ENCODE data around the gene PLIN1. TPM values are rescaled to one million over a fixed set of nuclear protein-coding genes. Genes with fewer than 3 reads are reported as not detected.

The PLIN1 gene
- total and polyA plus RNA-seq, 9 of the 15 experiments (the other 6 are each of a cell fraction or from before 2014, with no cell fraction given), result not detected

DNA sequence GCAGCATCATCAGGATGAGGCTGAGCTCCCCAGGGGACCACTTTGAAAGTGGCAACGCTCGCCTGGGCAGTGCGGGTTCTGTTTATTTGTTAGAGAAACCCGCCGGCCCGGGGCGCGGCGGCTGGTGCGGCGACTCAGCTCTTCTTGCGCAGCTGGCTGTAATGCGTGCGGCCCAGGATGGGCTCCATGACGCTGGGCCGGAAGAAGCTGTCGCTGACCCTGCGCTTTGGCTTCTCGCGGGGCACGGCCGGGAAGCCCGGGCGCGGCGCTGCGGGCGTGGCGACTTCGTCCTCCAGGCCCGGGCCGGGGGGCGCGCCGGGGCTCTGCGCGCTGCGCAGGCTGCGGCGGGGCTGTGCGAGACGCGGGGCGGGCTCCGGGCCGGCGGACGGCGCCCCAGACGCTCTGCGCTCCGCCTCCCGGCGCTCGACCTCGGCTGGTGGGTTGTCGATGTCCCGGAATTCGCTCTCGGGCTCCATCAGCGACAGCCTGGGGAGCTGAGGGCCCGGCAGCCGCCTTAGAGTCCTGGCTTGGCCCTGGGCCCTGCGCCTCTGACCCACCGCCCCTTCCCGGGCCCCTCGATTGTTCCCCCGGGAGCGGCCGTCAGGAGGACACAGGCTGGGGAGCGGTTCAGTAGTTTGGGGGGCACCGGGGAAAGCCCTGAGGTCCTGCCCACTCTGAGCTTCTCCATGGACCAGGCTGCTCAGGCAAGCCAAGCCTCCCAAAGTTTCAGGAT lies 13.6 kb downstream of the PLIN1 start (continued):
- TF ChIP-seq PHF8 (IDR thresholded peaks at IDR 0.05; ENCODE audit: borderline replicate concordance, low read length) (no peak), HNRNPLL (IDR thresholded peaks at IDR 0.05; ENCODE audit: low read depth, low read length, poor library complexity, severe bottlenecking) (peak; percentile 68), HDAC8 (tag; IDR thresholded peaks at IDR 0.05) (no peak)
- TF ChIP-seq, protein P1, sequence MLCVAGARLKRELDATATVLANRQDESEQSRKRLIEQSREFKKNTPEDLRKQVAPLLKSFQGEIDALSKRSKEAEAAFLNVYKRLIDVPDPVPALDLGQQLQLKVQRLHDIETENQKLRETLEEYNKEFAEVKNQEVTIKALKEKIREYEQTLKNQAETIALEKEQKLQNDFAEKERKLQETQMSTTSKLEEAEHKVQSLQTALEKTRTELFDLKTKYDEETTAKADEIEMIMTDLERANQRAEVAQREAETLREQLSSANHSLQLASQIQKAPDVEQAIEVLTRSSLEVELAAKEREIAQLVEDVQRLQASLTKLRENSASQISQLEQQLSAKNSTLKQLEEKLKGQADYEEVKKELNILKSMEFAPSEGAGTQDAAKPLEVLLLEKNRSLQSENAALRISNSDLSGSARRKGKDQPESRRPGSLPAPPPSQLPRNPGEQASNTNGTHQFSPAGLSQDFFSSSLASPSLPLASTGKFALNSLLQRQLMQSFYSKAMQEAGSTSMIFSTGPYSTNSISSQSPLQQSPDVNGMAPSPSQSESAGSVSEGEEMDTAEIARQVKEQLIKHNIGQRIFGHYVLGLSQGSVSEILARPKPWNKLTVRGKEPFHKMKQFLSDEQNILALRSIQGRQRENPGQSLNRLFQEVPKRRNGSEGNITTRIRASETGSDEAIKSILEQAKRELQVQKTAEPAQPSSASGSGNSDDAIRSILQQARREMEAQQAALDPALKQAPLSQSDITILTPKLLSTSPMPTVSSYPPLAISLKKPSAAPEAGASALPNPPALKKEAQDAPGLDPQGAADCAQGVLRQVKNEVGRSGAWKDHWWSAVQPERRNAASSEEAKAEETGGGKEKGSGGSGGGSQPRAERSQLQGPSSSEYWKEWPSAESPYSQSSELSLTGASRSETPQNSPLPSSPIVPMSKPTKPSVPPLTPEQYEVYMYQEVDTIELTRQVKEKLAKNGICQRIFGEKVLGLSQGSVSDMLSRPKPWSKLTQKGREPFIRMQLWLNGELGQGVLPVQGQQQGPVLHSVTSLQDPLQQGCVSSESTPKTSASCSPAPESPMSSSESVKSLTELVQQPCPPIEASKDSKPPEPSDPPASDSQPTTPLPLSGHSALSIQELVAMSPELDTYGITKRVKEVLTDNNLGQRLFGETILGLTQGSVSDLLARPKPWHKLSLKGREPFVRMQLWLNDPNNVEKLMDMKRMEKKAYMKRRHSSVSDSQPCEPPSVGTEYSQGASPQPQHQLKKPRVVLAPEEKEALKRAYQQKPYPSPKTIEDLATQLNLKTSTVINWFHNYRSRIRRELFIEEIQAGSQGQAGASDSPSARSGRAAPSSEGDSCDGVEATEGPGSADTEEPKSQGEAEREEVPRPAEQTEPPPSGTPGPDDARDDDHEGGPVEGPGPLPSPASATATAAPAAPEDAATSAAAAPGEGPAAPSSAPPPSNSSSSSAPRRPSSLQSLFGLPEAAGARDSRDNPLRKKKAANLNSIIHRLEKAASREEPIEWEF (CRISPR knock-in tag; IDR thresholded peaks at IDR 0.05), result no peak
